Endothelial cell of umbilical vein (primary cell): ENCODE measurements around the gene DTX4. TPM values are rescaled to one million over a fixed set of nuclear protein-coding genes. Genes with fewer than 3 reads are reported as not detected.

ENCODE experiments used
- BruUV-seq: library from RNA; stranded (reverse); fragments of 400-500 nt; replicated peaks from 2 replicates; lab custom pipeline; 2021; lab: Mats Ljungman, UMichigan
- CTCF ChIA-PET: fragments of 300-600, 350-600 bp; sonication (Branson Sonifier 250); formaldehyde crosslinking; loops from one replicate; lab custom pipeline; 2021; ENCODE audit warnings: antibody characterized with exemption, inconsistent platforms; lab: Charles Lee
- POLR2A ChIA-PET: fragments of 300-600, 350-600 bp; sonication (Branson Sonifier 250); formaldehyde crosslinking; loops from one replicate; lab custom pipeline; 2021; ENCODE audit warnings: antibody characterized with exemption, inconsistent platforms; lab: Charles Lee
- DNase-seq: peaks from one replicate; pipeline ENCODE4 v3.0.0-alpha.2; 2011; ENCODE audit warnings: low read depth, low spot score
- FAIRE-seq: peaks from 2 replicates; lab custom pipeline; 2011; peaks lifted over from hg19 to GRCh38; lab: Jason Lieb, UNC
- H2AFZ ChIP-seq: 2 replicates; pipeline ENCODE4 v1.6.0; 2012; ENCODE audit warnings: low read depth, low read length, control low read depth, inconsistent platforms
- H3K27ac ChIP-seq: 2 replicates; pipeline ENCODE4 v1.5.1; 2011; ENCODE audit warnings: low read depth, mild to moderate bottlenecking, control low read depth, low read length, moderate library complexity; ENCODE audit not compliant: insufficient read depth
- H3K27me3 ChIP-seq, 2 experiments: 2 replicates each; pipeline versions ENCODE4 v1.6.0 to v1.6.1; 2011; ENCODE audit warnings: low read length in 2 of 2, mixed read lengths in 1 of 2; ENCODE audit not compliant: control insufficient read depth in 2 of 2, insufficient read depth in 2 of 2
- H3K36me3 ChIP-seq, 2 experiments: 2 replicates in 1 of 2; 3 replicates in 1 of 2; pipeline ENCODE4 v1.5.1; 2011; ENCODE audit warnings: low read length in 2 of 2, mild to moderate bottlenecking in 1 of 2, moderate library complexity in 1 of 2; ENCODE audit not compliant: control insufficient read depth in 2 of 2, insufficient read depth in 2 of 2; ENCODE audit errors: extremely low read depth in 1 of 2
- H3K4me1 ChIP-seq: 3 replicates; pipeline ENCODE4 v1.5.1; 2011; ENCODE audit warnings: mild to moderate bottlenecking, low read length; ENCODE audit not compliant: control insufficient read depth, insufficient read depth; ENCODE audit errors: extremely low read depth
- H3K4me2 ChIP-seq: 2 replicates; pipeline ENCODE4 v1.6.1; 2011; ENCODE audit warnings: low read length, control low read depth, mixed read lengths; ENCODE audit not compliant: insufficient read depth
- H3K4me3 ChIP-seq, 3 experiments: fragments of 200-600 bp in 1 of 3; sonication (generic), shearing (Covaris generic) in 1 of 3; replicated peaks in 1 of 3; 2 replicates each; pipeline ENCODE4 v1.5.1; 2011 to 2016; ENCODE audit warnings: control low read depth in 3 of 3, low read length in 3 of 3, mild to moderate bottlenecking in 2 of 3, inconsistent platforms in 1 of 3, low read depth in 1 of 3, moderate library complexity in 1 of 3; ENCODE audit not compliant: insufficient read depth in 1 of 3
- H3K79me2 ChIP-seq: 2 replicates; pipeline ENCODE4 v1.6.0; 2012; ENCODE audit warnings: low read length, inconsistent platforms; ENCODE audit not compliant: control insufficient read depth, insufficient read depth
- H3K9ac ChIP-seq: replicated peaks from 2 replicates; pipeline ENCODE3; 2011; ENCODE audit warnings: low read length, control low read depth; ENCODE audit not compliant: insufficient read depth; ENCODE audit errors: extremely low read depth
- H3K9me1 ChIP-seq: replicated peaks from 3 replicates; pipeline ENCODE4 v1.6.0; 2011; ENCODE audit warnings: mild to moderate bottlenecking, low read length; ENCODE audit not compliant: control insufficient read depth, insufficient read depth; ENCODE audit errors: extremely low read depth
- H3K9me3 ChIP-seq: replicated peaks from 2 replicates; pipeline ENCODE4 v1.5.1; 2012; ENCODE audit warnings: low read length, inconsistent platforms; ENCODE audit not compliant: control insufficient read depth, insufficient read depth
- H4K20me1 ChIP-seq: replicated peaks from 2 replicates; pipeline ENCODE3; 2011; ENCODE audit warnings: mild to moderate bottlenecking, low read length; ENCODE audit not compliant: control insufficient read depth, insufficient read depth; ENCODE audit errors: extremely low read depth
- CTCF ChIP-seq, 2 donors: IDR thresholded peaks; 1 replicate in 1 of 2; 2 replicates in 1 of 2; pipeline ENCODE4 v1.5.1; 2011; ENCODE audit warnings: low read length in 2 of 2, mild to moderate bottlenecking in 2 of 2, moderate library complexity in 2 of 2, control low read depth in 1 of 2, inconsistent platforms in 1 of 2, low read depth in 1 of 2; ENCODE audit not compliant: insufficient read depth in 1 of 2; ENCODE audit errors: extremely low read depth in 1 of 2
- EZH2 ChIP-seq: IDR thresholded peaks from 2 replicates; pipeline ENCODE4 v1.6.1; 2012; ENCODE audit warnings: borderline replicate concordance, low read depth, mild to moderate bottlenecking, moderate library complexity, low read length, inconsistent platforms; ENCODE audit not compliant: severe bottlenecking
- FOS ChIP-seq: IDR thresholded peaks from 2 replicates; pipeline ENCODE4 v1.6.1; 2011; ENCODE audit warnings: mild to moderate bottlenecking, low read length, moderate library complexity, borderline replicate concordance; ENCODE audit not compliant: insufficient read depth
- GATA2 ChIP-seq: IDR thresholded peaks from 2 replicates; pipeline ENCODE4 v1.7.0; 2011; ENCODE audit warnings: low read depth, mild to moderate bottlenecking, moderate library complexity, mixed read lengths, low read length; ENCODE audit not compliant: insufficient read length, insufficient read depth
- JUN ChIP-seq: IDR thresholded peaks from 2 replicates; pipeline ENCODE4 v1.6.1; 2011; ENCODE audit warnings: borderline replicate concordance, low read depth; ENCODE audit not compliant: insufficient read length, insufficient read depth
- MAX ChIP-seq: IDR thresholded peaks from 2 replicates; pipeline ENCODE4 v1.6.1; 2011; ENCODE audit not compliant: insufficient read depth, insufficient read length
- MYC ChIP-seq: IDR thresholded peaks from one replicate; pipeline ENCODE4 v1.6.1; 2011; ENCODE audit warnings: mild to moderate bottlenecking, low read depth, low read length
- POLR2A ChIP-seq: IDR thresholded peaks from 2 replicates; pipeline ENCODE4 v1.6.1; 2012; ENCODE audit warnings: low read depth, mild to moderate bottlenecking, control low read depth, low read length
- POLR2AphosphoS5 ChIP-seq: IDR thresholded peaks from 2 replicates; pipeline ENCODE4 v1.6.1; 2012; ENCODE audit warnings: low read depth, mild to moderate bottlenecking, control low read depth, low read length, moderate library complexity; ENCODE audit not compliant: insufficient read depth
- dilution Hi-C: fragments of 300-500 bp; cut with MboI; formaldehyde crosslinking; loops from one replicate; pipeline ENCODE4 v1.15.0; 2019; ENCODE audit warnings: low sequenced_read_pairs; ENCODE audit not compliant: extremely low pct_ligation_motif_present
- intact Hi-C: fragments of 100-400 bp; cut with micrococcal nuclease; formaldehyde crosslinking; loops from one replicate; pipeline ENCODE4 v1.10.0; 2022
- polyA plus RNA-seq, 4 experiments: library from polyadenylated mRNA; depleted of rRNA in 3 of 4; stranded (reverse) in 3 of 4; unstranded in 1 of 4; fragments of >200 nt; gene quantifications; 2 replicates each; pipeline versions ENCODE4 v1.2.1 to v1.2.3, GENCODE V29; 2011 to 2012; ENCODE audit warnings: missing spikeins in 1 of 4
- total RNA-seq: library from RNA; stranded (reverse); gene quantifications from 2 replicates; pipeline ENCODE4 v1.2.3, GENCODE V29; 2021

DTX4 gene
- total and polyA plus RNA-seq, 2 donors (not counting 3 experiments of a cell fraction or from before 2014, with no cell fraction given): 0.08 to 0.91 TPM

- POLR2A ChIA-PET: no interaction called here
- CTCF ChIA-PET: interaction anchor here (1.0 to 2.8 kb wide), 4 partner anchors 22 to 54 kb away, joined by 3 to 11 read pairs (median 4); partner anchors contain the start of gene DTX4
- dilution Hi-C loops: no loop called here
- H3K79me2 ChIP-seq: no peaks in the 10 kb centered on the region
- no peaks in the 10 kb centered on the region for H4K20me1 ChIP-seq
- FAIRE-seq (no peak), DNase-seq (no peak)
- no peak overlapping the region for H3K9ac ChIP-seq
- H3K4me2 ChIP-seq: no peak overlapping the region
- intact Hi-C loops: no loop called here
- no TSS peak for BruUV-seq
- H3K9me1 ChIP-seq: no peaks in the 10 kb centered on the region
- H3K27me3 ChIP-seq: no peaks in the 10 kb centered on the region
- H3K9me3 ChIP-seq: no peaks in the 10 kb centered on the region
- no peaks in the 10 kb centered on the region for H3K4me1 ChIP-seq
- H2AFZ ChIP-seq: no peak overlapping the region
- no peak overlapping the region for H3K27ac ChIP-seq
- no peak for TF ChIP-seq POLR2AphosphoS5
- no peak for TF ChIP-seq FOS
- TF ChIP-seq CTCF (IDR thresholded peaks at IDR 0.05; ENCODE audit: extremely low read depth in 1 of 2, insufficient read depth in 1 of 2, low read depth in 1 of 2, low read length in 2 of 2): no peak
- no peak for TF ChIP-seq MYC
- no peak for TF ChIP-seq GATA2
- TF ChIP-seq JUN: no peak
- TF ChIP-seq MAX: no peak
- TF ChIP-seq POLR2A: no peak
- no peak for TF ChIP-seq EZH2
- no peaks in the 10 kb centered on the region for H3K36me3 ChIP-seq
- no peak overlapping the region for H3K4me3 ChIP-seq
These were observed 51.7 kb downstream of the DTX4 start for GRCh38 chr11:59223611-59224010.
